ENCODE results near the gene WDFY2. TPM values are rescaled to one million over a fixed set of nuclear protein-coding genes. Genes with fewer than 3 reads are reported as not detected.

The WDFY2 gene
- total and polyA plus RNA-seq, 7 donors: 0.66 to 5.3 (median 1.7) TPM

- TF ChIP-seq CTCF (IDR thresholded peaks at IDR 0.05): no peak
Observed at GRCh38 chr13:51745243-51745642, 161.0 kb downstream of the WDFY2 start.

GRCh38 chr13:51746802-51747201 is 162.5 kb downstream of the WDFY2 start:
- Histone ChIP-seq H3K9me3 (peaks cover 8% of the 10 kb centered on the region), H3K27ac (no peak overlapping the region), H3K4me3 (no peak overlapping the region), H3K27me3 (ENCODE audit: insufficient read depth in 3 of 3, low read length in 2 of 3) (no peaks in the 10 kb centered on the region), H3K4me1 (no peaks in the 10 kb centered on the region), H3K36me3 (ENCODE audit: insufficient read depth in 1 of 2, low read depth in 1 of 2) (no peaks in the 10 kb centered on the region)
- ATAC-seq (no peak), DNase-seq (no peak)
- intact Hi-C loops (cut with DNase I): no loop called here
- no peak for TF ChIP-seq CTCF (IDR thresholded peaks at IDR 0.05)
- WGBS, 3 donors: 58 to 84% (median 59%) methylated on average over 2 of the region's 2 CpGs

More at GRCh38 chr13:51745243-51745642, 161.0 kb downstream of the WDFY2 start:
- Histone ChIP-seq H3K9me3 (peaks cover 8% of the 10 kb centered on the region), H3K36me3 (ENCODE audit: insufficient read depth in 1 of 2, low read depth in 1 of 2) (no peaks in the 10 kb centered on the region), H3K4me3 (no peak overlapping the region), H3K27me3 (ENCODE audit: insufficient read depth in 3 of 3, low read length in 2 of 3) (no peaks in the 10 kb centered on the region), H3K4me1 (no peaks in the 10 kb centered on the region), H3K27ac (no peak overlapping the region)
- no peak for DNase-seq
- WGBS, 3 donors: 92 to 94% (median 93%) methylated on average over 2 of the region's 2 CpGs
- no peak for ATAC-seq
- intact Hi-C loops (cut with DNase I): no loop called here

DNA sequence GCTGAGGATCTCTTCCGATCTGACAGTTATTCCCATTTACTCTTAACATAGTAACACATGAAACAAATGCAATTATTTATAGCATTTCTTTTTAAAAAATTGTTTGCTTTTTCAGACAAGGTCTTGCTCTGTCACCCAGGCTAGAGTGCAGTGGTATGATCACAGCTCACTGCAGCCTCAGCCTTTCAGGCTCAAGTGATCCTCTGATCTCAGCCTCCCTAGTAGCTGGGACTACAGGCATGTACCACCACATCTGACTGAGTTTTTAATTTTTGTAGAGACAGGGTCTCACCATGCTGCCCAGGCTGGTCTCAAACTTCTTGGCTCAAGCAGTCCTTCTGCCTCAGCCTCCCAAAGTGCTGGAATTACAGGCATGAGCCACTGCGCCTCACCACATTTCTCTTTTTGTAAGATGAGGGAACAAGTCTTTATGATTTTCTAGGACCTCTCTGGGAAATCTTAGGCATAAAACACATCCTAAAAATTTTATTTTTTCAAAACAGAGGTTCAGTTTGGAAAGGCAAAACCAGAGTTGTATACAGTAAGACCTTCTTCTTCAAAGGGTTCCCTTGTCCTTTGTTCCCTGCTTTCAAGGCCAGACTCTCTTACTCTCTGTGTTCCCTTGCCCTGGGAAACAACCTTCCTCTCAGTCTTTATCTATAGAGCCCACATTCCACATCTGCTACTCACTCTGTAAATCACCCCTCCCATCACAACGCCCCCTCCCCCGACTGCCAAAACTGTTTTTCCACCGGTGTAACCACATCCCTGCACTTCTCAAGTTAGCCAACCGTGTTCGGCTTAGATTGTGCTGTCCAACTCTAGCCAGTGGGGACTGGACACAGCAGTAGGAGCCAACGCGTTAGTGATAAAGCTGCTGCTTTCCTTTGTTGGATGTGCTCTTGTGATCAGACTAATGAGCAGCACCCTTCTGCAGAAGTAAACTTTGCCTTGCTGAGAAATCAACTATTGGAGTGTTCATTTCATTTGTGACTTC is 163.5 kb downstream of the WDFY2 start:
- 96 to 98% (median 97%) methylated on average over 9 of the region's 9 CpGs for WGBS, 3 donors
- Histone ChIP-seq H3K27ac (no peak overlapping the region), H3K4me1 (no peaks in the 10 kb centered on the region), H3K27me3 (ENCODE audit: insufficient read depth in 3 of 3, low read length in 2 of 3) (no peaks in the 10 kb centered on the region), H3K4me3 (no peak overlapping the region), H3K36me3 (ENCODE audit: insufficient read depth in 1 of 2, low read depth in 1 of 2) (peaks cover 0 to 3% of the 10 kb centered on the region in 2 donors), H3K9me3 (peaks cover 8% of the 10 kb centered on the region)
- DNase-seq (no peak), ATAC-seq (no peak)
- no peak for TF ChIP-seq CTCF (IDR thresholded peaks at IDR 0.05)
- intact Hi-C loops (cut with DNase I): no loop called here

DNA sequence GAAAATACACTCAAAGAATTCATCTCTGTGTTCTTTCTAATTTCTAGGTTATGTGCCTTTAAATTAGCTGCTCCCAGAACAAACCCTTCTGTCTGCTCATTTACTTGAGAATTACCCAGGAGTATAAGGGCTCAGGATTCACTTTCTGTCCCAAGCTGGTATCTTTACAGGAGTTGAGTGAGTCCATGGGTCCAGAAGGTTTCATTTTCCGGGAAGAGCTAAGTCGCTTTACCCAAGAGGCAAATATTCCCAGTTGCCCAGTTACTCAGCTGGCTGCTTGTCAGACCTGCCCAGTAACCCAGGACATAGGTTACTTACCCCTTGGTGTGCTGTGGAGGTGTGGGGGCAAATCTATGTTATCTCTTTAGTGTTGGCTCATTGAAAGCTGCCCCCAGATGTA is 172.4 kb downstream of the WDFY2 start:
- Histone ChIP-seq H3K4me1 (no peaks in the 10 kb centered on the region), H3K9me3 (no peaks in the 10 kb centered on the region), H3K4me3 (no peak overlapping the region), H3K36me3 (ENCODE audit: insufficient read depth in 1 of 2, low read depth in 1 of 2) (peaks cover 3 to 4% of the 10 kb centered on the region in 2 donors), H3K27ac (no peak overlapping the region), H3K27me3 (ENCODE audit: insufficient read depth in 3 of 3, low read length in 2 of 3) (no peaks in the 10 kb centered on the region)
- WGBS, 3 donors: 75 to 86% (median 83%) methylated on average over 2 of the region's 2 CpGs
- TF ChIP-seq CTCF (IDR thresholded peaks at IDR 0.05): no peak
- no peak for DNase-seq
- intact Hi-C loops (cut with DNase I): no loop called here
- no peak for ATAC-seq

Measured in psoas muscle (tissue), 8 donors.